IMR-90 (cell line): ENCODE results near the gene PLA2G1B. TPM values are rescaled to one million over a fixed set of nuclear protein-coding genes. Genes with fewer than 3 reads are reported as not detected.

Experiments
- ATAC-seq: fragments of 200-7000 bp; cut with Tn5 transposase; 2 replicates; pipeline ENCODE4 v1.9.1; 2020; ENCODE audit warnings: low read depth, mild to moderate bottlenecking, moderate library complexity
- Bru-seq: library from RNA; stranded (reverse); fragments of 400-500 nt; gene quantifications from one replicate; lab custom pipeline; 2021; lab: Mats Ljungman, UMichigan
- BruChase-seq, 2 experiments: library from RNA; stranded (reverse); fragments of 400-500 nt; gene quantifications; one replicate each; lab custom pipeline; 2021; lab: Mats Ljungman, UMichigan
- BruUV-seq: library from RNA; stranded (reverse); fragments of 400-500 nt; replicated peaks from 2 replicates; lab custom pipeline; 2021; lab: Mats Ljungman, UMichigan
- CTCF ChIA-PET: fragments of 300-600 bp; formaldehyde crosslinking; extraction: SDS; loops from one replicate; lab custom pipeline; 2021; ENCODE audit warnings: antibody characterized with exemption; lab: Yijun Ruan, JAX
- POLR2A ChIA-PET: fragments of 300-600 bp; sonication (Branson Sonifier 250); formaldehyde crosslinking; loops from one replicate; lab custom pipeline; 2022; ENCODE audit warnings: antibody characterized with exemption; ENCODE audit not compliant: unreplicated experiment; lab: Charles Lee
- DNase-seq: peaks from one replicate; pipeline ENCODE4 v3.0.0; 2013
- H2AFZ ChIP-seq: replicated peaks from 2 replicates; pipeline ENCODE3; 2013; ENCODE audit warnings: low read length, mild to moderate bottlenecking; ENCODE audit not compliant: poor library complexity
- H2AK5ac ChIP-seq: 2 replicates; pipeline ENCODE4 v1.6.1; 2013; ENCODE audit warnings: low read depth, low read length, inconsistent platforms
- H2AK9ac ChIP-seq: replicated peaks from 2 replicates; pipeline ENCODE3; 2013; ENCODE audit warnings: mild to moderate bottlenecking, low read depth, low read length, moderate library complexity; ENCODE audit not compliant: poor library complexity
- H2BK120ac ChIP-seq: 2 replicates; pipeline ENCODE4 v1.6.1; 2013; ENCODE audit warnings: low read depth, low read length, inconsistent platforms
- H2BK15ac ChIP-seq: 3 replicates; pipeline ENCODE4 v1.6.1; 2013; ENCODE audit warnings: low read depth, low read length, inconsistent platforms
- H2BK20ac ChIP-seq: 2 replicates; pipeline ENCODE4 v1.6.1; 2013; ENCODE audit warnings: low read depth, mild to moderate bottlenecking, inconsistent platforms, low read length, moderate library complexity
- H2BK5ac ChIP-seq: 2 replicates; pipeline ENCODE4 v1.6.1; 2013; ENCODE audit warnings: mild to moderate bottlenecking, low read depth, low read length, inconsistent platforms; ENCODE audit not compliant: poor library complexity, severe bottlenecking
- H3K14ac ChIP-seq: replicated peaks from 2 replicates; pipeline ENCODE4 v1.6.1; 2013; ENCODE audit warnings: low read depth, low read length, inconsistent platforms
- H3K18ac ChIP-seq: 2 replicates; pipeline ENCODE4 v1.6.1; 2013; ENCODE audit warnings: low read depth, low read length, control low read depth
- H3K23ac ChIP-seq: 2 replicates; pipeline ENCODE4 v1.6.1; 2013; ENCODE audit warnings: low read depth, low read length, inconsistent platforms
- H3K27ac ChIP-seq: 2 replicates; pipeline ENCODE4 v1.5.1; 2013; ENCODE audit warnings: mild to moderate bottlenecking, control low read depth, low read length; ENCODE audit not compliant: insufficient read depth
- H3K27me3 ChIP-seq: 2 replicates; pipeline ENCODE4 v1.6.1; 2013; ENCODE audit warnings: low read length; ENCODE audit not compliant: control insufficient read depth, insufficient read depth
- H3K36me3 ChIP-seq: 2 replicates; pipeline ENCODE4 v1.6.1; 2013; ENCODE audit warnings: low read length, mixed read lengths; ENCODE audit not compliant: control insufficient read depth, insufficient read depth
- H3K4ac ChIP-seq: 2 replicates; pipeline ENCODE4 v1.6.1; 2013; ENCODE audit warnings: low read depth, low read length, inconsistent platforms
- H3K4me1 ChIP-seq: 2 replicates; pipeline ENCODE4 v1.6.1; 2013; ENCODE audit warnings: low read length, mixed read lengths; ENCODE audit not compliant: control insufficient read depth, insufficient read depth
- H3K4me2 ChIP-seq: 2 replicates; pipeline ENCODE4 v1.6.1; 2013; ENCODE audit warnings: low read depth, mild to moderate bottlenecking, control low read depth, low read length, moderate library complexity
- H3K4me3 ChIP-seq: 2 replicates; pipeline ENCODE4 v1.5.1; 2013; ENCODE audit warnings: low read depth, mild to moderate bottlenecking, control low read depth, low read length, moderate library complexity; ENCODE audit not compliant: insufficient read depth
- H3K56ac ChIP-seq: 2 replicates; pipeline ENCODE4 v1.6.1; 2013; ENCODE audit warnings: low read length, inconsistent platforms; ENCODE audit not compliant: insufficient read depth; ENCODE audit errors: extremely low read depth
- H3K79me1 ChIP-seq, 2 experiments: 2 replicates each; pipeline ENCODE4 v1.6.1; 2013; ENCODE audit warnings: low read length in 2 of 2, inconsistent platforms in 1 of 2, low read depth in 1 of 2
- H3K9ac ChIP-seq: 2 replicates; pipeline ENCODE4 v1.6.1; 2013; ENCODE audit warnings: low read depth, low read length, control low read depth
- H3K9me1 ChIP-seq: 2 replicates; pipeline ENCODE4 v1.6.1; 2013; ENCODE audit warnings: low read length, inconsistent platforms; ENCODE audit not compliant: insufficient read depth
- H3K9me3 ChIP-seq: 2 replicates; pipeline ENCODE4 v1.6.1; 2013; ENCODE audit warnings: low read length; ENCODE audit not compliant: control insufficient read depth, insufficient read depth
- H4K20me1 ChIP-seq: 2 replicates; pipeline ENCODE4 v1.6.1; 2013; ENCODE audit warnings: low read length, inconsistent platforms; ENCODE audit not compliant: insufficient read depth
- H4K5ac ChIP-seq: 2 replicates; pipeline ENCODE4 v1.6.1; 2013; ENCODE audit warnings: mild to moderate bottlenecking, low read depth, low read length, control low read depth
- H4K8ac ChIP-seq, 2 experiments: 2 replicates each; pipeline ENCODE4 v1.6.1; 2013; ENCODE audit warnings: low read depth in 2 of 2, low read length in 2 of 2, control low read depth in 1 of 2, inconsistent platforms in 1 of 2
- H4K91ac ChIP-seq: 2 replicates; pipeline ENCODE4 v1.6.1; 2013; ENCODE audit warnings: low read depth, low read length, inconsistent platforms; ENCODE audit not compliant: insufficient read depth
- BHLHE40 ChIP-seq: fragments of 150-350 bp; IDR thresholded peaks from 2 replicates; pipeline ENCODE4 v1.6.1; 2016; ENCODE audit warnings: mild to moderate bottlenecking, low read depth, low read length
- NFE2L2 ChIP-seq: fragments of 150-350 bp; IDR thresholded peaks from 2 replicates; pipeline ENCODE4 v1.6.1; 2016; ENCODE audit warnings: low read depth, mild to moderate bottlenecking, low read length
- SMC3 ChIP-seq: fragments of 150-350 bp; IDR thresholded peaks from 2 replicates; pipeline ENCODE4 v1.6.1; 2016; ENCODE audit warnings: low read depth, mild to moderate bottlenecking, antibody characterized with exemption, low read length, moderate library complexity
- USF2 ChIP-seq: fragments of 150-350 bp; IDR thresholded peaks from 2 replicates; pipeline ENCODE4 v1.6.1; 2017; ENCODE audit warnings: mild to moderate bottlenecking, antibody characterized with exemption, low read length, low read depth
- WGBS, 2 experiments: methylation state at CpG; one replicate each; pipeline versions ENCODE4 v1.1.5 to v1.1.7; 2013; ENCODE audit warnings: missing lambda C conversion rate in 2 of 2; ENCODE audit not compliant: insufficient read length in 1 of 2; ENCODE audit errors: extremely low coverage in 2 of 2; 5-methylcytosine and 5-hydroxymethylcytosine counted together
- dilution Hi-C: fragments of 300-500 bp; cut with HindIII; formaldehyde crosslinking; loops from one replicate; pipeline ENCODE4 v1.14.3; 2018; ENCODE audit warnings: low sequenced_read_pairs; ENCODE audit not compliant: unreplicated experiment
- in situ Hi-C: fragments of 300-500 bp; cut with MboI; formaldehyde crosslinking; loops from 3 replicates; pipeline ENCODE4 v1.14.3; 2019; ENCODE audit warnings: low sequenced_read_pairs, inconsistent platforms, mixed read lengths
- intact Hi-C: fragments of 100-400 bp; cut with micrococcal nuclease; formaldehyde crosslinking; loops from 2 replicates; pipeline ENCODE4 v1.10.0; 2022
- long read RNA-seq: library from polyadenylated mRNA; unstranded; transcript quantifications from one replicate; pipeline ENCODE4 v2.0.0, GENCODE V29; 2021; ENCODE audit not compliant: unreplicated experiment
- polyA plus RNA-seq, 3 experiments: library from polyadenylated mRNA; depleted of rRNA; stranded (reverse); fragments of >200 nt; gene quantifications; 2 replicates each; pipeline ENCODE4 v1.2.3, GENCODE V29; 2012; ENCODE audit warnings: low replicate concordance in 1 of 3
- total RNA-seq: library from RNA; depleted of rRNA; stranded (reverse); fragments of >200 nt; gene quantifications from 2 replicates; pipeline ENCODE4 v1.2.3, GENCODE V29; 2012; rRNA removed

PLA2G1B gene
- total RNA-seq (not detected in 2 replicates), polyA plus RNA-seq (2012; rRNA removed) (not detected in 2 replicates), Bru-seq, nascent RNA (not detected), BruChase-seq, experiment 1, labeled RNA remaining after a 6-hour chase (not detected), BruChase-seq, experiment 2, labeled RNA remaining after a 2-hour chase (not detected)
- not detected in 2 replicates for polyA plus RNA-seq (2012; cell fraction: cytosol; rRNA removed)
- not detected in 2 replicates for polyA plus RNA-seq (2012; cell fraction: nucleus; rRNA removed; ENCODE audit: low replicate concordance)
- long read RNA-seq, result 0 reads

GRCh38 chr12:120327593-120327992 lies at the start of gene PLA2G1B:
TSS of gene PLA2G1B (minus strand) at chr12:120327779. CDS start at chr12:120327753, 26 bp downstream.
- Histone ChIP-seq H2BK20ac (no peak within 1 kb of the TSS), H4K91ac (no peak within 1 kb of the TSS), H2BK120ac (no peak within 1 kb of the TSS), H2AK5ac (no peak within 1 kb of the TSS), H3K14ac (no peak within 1 kb of the TSS), H3K4ac (no peak within 1 kb of the TSS), H3K36me3 (no peaks in the 10 kb centered on the region), H3K4me2 (no peak within 1 kb of the TSS), H3K4me1 (no peaks in the 10 kb centered on the region), H3K4me3 (no peak within 1 kb of the TSS), H2BK15ac (no peak within 1 kb of the TSS), H3K23ac (no peak within 1 kb of the TSS), H3K56ac (no peak within 1 kb of the TSS), H2AK9ac (no peak within 1 kb of the TSS), H3K9ac (no peak within 1 kb of the TSS), H4K8ac (no peak within 1 kb of the TSS), H4K5ac (no peak within 1 kb of the TSS), H3K27me3 (peaks cover 14% of the 10 kb centered on the region; the same call in 1 of the 2 replicates), H2AFZ (no peak within 1 kb of the TSS), H4K20me1 (no peaks in the 10 kb centered on the region), H3K79me1 (no peaks in the 10 kb centered on the region), H2BK5ac (no peak within 1 kb of the TSS), H3K9me1 (no peaks in the 10 kb centered on the region), H3K9me3 (no peaks in the 10 kb centered on the region), H3K27ac (no peak within 1 kb of the TSS), H3K18ac (no peak within 1 kb of the TSS)
- TF ChIP-seq USF2 (no peak), SMC3 (no peak), NFE2L2 (no peak), BHLHE40 (no peak)
- dilution Hi-C loops (no loop called here), in situ Hi-C loops (loop anchor here (25.0 kb wide), 1 partner anchor 110 kb away; the partner anchor contains the start of genes COX6A1, GATC and TRIAP1), intact Hi-C loops (loop anchor here (5.0 kb wide), 2 partner anchors 385 to 435 kb away; partner anchors contain the start of gene UNC119B)
- ATAC-seq (no peak), DNase-seq (no peak)
- BruUV-seq, result no TSS peak
- ChIA-PET POLR2A (interaction anchor here (1.0 kb wide), 1 partner anchor 36 kb away, joined by 3 read pairs; the partner anchor contains the start of gene RNU4-2), CTCF (interaction anchor here (0.5 to 1.5 kb wide), 2 partner anchors 10 to 33 kb away, joined by 4 to 7 read pairs; no protein-coding TSS in a partner anchor)
- WGBS, 2 experiments, result 80% methylated on average over 1 of the region's 5 CpGs; no CpG with 5 or more reads in 1 of the 2 experiments
